GM12875 (cell line): Measurements from ENCODE around the gene CSNK1G1.

Experiments used
- H3K4me3 ChIP-seq: one replicate; pipeline ENCODE4 v1.5.1; 2011; ENCODE audit warnings: low read depth, low read length, control low read depth
- TF ChIP-seq, protein P1 (sequence below): IDR thresholded peaks from 2 replicates; pipeline ENCODE4 v1.5.1; 2011; ENCODE audit warnings: low read depth, mild to moderate bottlenecking, control low read depth, inconsistent platforms, low read length, moderate library complexity, borderline replicate concordance; ENCODE audit not compliant: insufficient read depth

The CSNK1G1 gene

DNA sequence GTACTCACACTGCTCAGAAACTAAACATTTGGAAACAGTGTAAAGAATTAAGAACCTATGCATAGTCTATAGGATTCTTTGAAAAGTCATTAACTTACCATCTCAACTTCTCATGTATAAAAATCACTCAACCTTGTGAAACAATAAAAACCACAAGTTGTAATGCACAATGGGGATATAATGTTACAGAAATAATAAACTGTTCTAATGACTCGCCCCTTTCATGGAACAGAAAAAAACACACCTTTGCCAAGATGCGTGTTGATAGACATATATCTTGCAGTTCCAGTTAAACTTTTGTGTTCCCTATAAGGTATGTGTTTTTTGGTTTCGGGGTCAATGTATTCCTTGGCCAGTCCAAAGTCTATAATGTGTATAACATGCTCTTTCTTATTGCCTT, 142.3 kb downstream of the CSNK1G1 start:
- TF ChIP-seq, protein P1, sequence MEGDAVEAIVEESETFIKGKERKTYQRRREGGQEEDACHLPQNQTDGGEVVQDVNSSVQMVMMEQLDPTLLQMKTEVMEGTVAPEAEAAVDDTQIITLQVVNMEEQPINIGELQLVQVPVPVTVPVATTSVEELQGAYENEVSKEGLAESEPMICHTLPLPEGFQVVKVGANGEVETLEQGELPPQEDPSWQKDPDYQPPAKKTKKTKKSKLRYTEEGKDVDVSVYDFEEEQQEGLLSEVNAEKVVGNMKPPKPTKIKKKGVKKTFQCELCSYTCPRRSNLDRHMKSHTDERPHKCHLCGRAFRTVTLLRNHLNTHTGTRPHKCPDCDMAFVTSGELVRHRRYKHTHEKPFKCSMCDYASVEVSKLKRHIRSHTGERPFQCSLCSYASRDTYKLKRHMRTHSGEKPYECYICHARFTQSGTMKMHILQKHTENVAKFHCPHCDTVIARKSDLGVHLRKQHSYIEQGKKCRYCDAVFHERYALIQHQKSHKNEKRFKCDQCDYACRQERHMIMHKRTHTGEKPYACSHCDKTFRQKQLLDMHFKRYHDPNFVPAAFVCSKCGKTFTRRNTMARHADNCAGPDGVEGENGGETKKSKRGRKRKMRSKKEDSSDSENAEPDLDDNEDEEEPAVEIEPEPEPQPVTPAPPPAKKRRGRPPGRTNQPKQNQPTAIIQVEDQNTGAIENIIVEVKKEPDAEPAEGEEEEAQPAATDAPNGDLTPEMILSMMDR, result no peak
- no peak overlapping the region for H3K4me3 ChIP-seq

DNA sequence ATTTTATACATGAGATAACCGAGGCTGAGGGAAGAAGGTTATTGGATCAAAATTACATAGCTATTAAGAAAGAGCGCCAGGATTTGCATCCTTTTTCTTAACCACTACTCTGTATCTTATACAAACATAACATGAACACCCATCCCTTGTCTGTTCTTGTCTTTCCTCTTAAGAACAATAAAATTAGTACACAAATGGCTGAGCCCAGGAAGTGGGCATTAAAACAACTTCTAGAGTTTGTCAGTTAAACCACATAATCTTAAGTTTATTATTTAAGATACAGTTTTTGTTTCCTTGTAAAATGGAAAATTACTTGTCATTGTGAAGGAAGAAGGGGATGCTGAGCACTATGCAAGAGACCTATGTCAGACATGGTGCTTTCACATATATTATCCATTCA, 144.3 kb downstream of the CSNK1G1 start:
- no peak overlapping the region for H3K4me3 ChIP-seq
- TF ChIP-seq, protein P1, result no peak

DNA sequence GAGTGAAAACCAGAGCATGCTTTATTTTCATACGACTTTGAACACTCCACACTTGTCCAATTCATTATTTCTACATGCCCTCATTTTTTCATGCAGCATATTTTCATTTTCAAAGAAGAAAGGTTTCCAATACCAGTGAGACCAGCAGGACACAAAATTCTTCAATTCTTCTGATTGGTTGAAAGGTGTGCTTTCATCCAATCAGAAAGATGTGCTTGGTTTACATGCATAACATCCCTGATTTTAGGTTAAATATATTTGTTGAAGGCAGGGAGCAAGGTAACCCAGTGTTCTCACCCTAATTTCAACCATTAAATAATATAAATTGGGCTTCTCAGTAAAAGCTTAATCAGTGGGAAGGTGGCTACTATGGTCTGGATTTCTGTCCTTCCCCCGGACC, 145.6 kb downstream of the CSNK1G1 start:
- TF ChIP-seq, protein P1, result no peak
- H3K4me3 ChIP-seq, result no peak overlapping the region

DNA sequence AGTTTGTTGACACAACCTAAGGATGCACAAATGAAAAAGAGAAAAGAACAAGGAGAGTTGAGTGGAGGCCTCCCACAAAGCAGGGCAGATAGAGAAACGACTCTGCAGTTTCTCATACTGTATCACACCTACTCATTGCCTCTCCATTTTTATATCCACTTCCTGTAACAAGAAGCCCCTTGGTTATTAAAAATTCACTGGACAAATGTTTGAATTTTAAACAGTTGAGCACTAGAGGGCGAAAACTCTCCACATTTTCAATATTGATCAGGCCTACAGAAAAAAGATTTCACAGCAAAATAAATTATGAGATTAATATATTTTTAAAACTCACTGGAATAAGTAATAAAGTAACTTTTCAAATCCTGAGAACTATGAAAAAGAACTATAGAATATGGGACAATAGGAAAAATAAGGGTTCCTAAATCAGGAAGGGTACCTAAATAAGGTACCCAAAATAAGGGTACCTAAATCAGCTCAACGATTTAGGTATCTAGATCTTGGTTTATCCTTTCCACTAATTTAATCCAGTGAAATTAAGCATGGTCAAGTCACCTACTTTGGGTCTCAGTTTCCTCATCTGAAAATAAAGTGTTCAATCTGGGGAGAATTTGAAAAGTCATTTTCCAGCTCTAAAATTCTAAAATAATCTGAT, 146.2 kb downstream of the CSNK1G1 start:
- H3K4me3 ChIP-seq, result no peak overlapping the region

DNA sequence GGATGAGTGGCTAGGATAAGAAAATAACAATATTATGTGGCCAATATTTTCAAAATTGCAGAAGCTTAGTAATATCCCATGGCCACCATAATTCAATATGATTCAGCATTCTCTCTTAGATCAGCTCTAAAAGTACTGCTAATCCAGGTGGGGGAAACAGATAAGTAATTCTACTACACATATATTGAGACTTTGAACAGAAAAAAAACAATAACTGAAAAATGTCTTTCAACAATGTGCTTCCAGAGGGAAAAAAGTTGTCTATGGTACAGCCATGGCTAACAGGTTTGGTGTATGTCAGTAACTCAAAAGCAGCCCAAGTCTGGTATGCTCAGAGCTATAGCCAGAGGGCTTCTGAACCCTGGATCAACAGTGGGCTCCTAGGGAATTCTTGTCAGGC, 150.8 kb downstream of the CSNK1G1 start:
- TF ChIP-seq, protein P1, result no peak
- no peak overlapping the region for H3K4me3 ChIP-seq

More for the DNA sequence above, 146.2 kb downstream of the CSNK1G1 start:
- TF ChIP-seq, protein P1, result 0 out of 2 replicates have a peak, but pooled peaks have one; percentile 1

DNA sequence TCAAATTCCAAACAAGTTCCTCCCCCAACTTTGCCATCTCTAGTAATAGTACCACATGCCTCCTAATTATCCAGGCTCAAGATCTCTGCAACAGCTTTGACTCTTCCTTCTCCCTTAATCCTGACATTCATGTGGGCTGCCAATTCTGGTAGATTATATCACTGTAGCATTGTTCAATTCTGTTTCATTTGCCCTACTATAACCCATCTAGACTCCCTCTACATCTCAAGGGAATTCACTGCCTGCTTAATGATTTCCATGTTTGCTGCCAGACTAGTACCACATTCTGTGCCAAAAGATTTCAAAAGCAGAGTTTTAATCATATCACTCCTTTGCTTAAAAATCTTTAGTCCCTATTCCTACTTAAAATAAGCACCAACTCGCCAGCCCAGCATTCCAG, 158.5 kb downstream of the CSNK1G1 start:
- H3K4me3 ChIP-seq, result no peak overlapping the region
- TF ChIP-seq, protein P1, result no peak

DNA sequence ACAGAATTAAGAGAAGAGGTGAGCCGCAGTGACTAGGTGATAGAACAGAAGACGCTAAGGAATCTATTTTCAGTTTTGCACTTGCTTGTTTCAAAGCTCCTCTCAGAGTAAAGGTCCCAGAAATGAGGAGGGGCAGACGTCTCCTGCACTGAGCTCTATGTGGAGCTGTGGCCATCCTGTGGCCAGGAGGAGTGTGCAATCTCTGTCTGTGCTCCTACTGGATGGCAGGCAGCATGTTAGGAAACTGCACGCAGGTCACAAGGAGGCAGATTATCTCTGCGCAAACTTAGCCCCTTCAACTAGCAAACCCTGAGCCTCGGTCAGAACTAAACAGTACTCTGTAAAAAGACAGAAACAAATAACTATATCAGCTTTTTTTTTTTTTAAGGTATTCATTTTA, 162.0 kb downstream of the CSNK1G1 start:
- TF ChIP-seq, protein P1, result no peak
- H3K4me3 ChIP-seq, result no peak overlapping the region
